Adrenal gland (tissue), 12 donors: ENCODE measurements around the gene KCNF1. TPM values are rescaled to one million over a fixed set of nuclear protein-coding genes. Genes with fewer than 3 reads are reported as not detected.

Source experiments
- DNase-seq, 7 donors: peaks; one replicate each; pipeline ENCODE4 v3.0.0-alpha.2; 2019 to 2020
- H3K27ac ChIP-seq, 5 donors: fragments of 200-600 bp; sonication (generic) in 4 of 5; 1 replicate in 3 of 5; 2 replicates in 2 of 5; pipeline versions ENCODE4 v1.5.1 to v1.8.0; 2016 to 2020; ENCODE audit warnings: mild to moderate bottlenecking in 1 of 5
- H3K27me3 ChIP-seq: fragments of 200-600 bp; 2 replicates; pipeline ENCODE4 v1.8.0; 2021
- H3K36me3 ChIP-seq, 2 donors: fragments of 200-600 bp; replicated peaks in 1 of 2; 1 replicate in 1 of 2; 2 replicates in 1 of 2; pipeline versions ENCODE4 v1.5.1 to v1.8.0; 2018 to 2022
- H3K4me1 ChIP-seq, 2 donors: fragments of 200-600 bp; replicated peaks in 1 of 2; 1 replicate in 1 of 2; 2 replicates in 1 of 2; pipeline versions ENCODE4 v1.5.1 to v1.8.0; 2018 to 2021
- H3K4me3 ChIP-seq, 4 donors: fragments of 200-600 bp; sonication (generic) in 3 of 4; one replicate each; pipeline ENCODE4 v1.5.1; 2016 to 2018
- H3K9me3 ChIP-seq, 3 donors: fragments of 200-600 bp; sonication (generic) in 1 of 3; replicated peaks in 1 of 3; 1 replicate in 2 of 3; 2 replicates in 1 of 3; pipeline versions ENCODE4 v1.5.1 to v1.8.0; 2016 to 2021
- CTCF ChIP-seq, 6 experiments: fragments of 450-650 bp in 4 of 6; fragments of 200-600 bp in 2 of 6; sonication (generic) in 1 of 6; IDR thresholded peaks; 1 replicate in 5 of 6; 2 replicates in 1 of 6; pipeline versions ENCODE4 v1.5.1 to v1.8.0; 2016 to 2021; ENCODE audit warnings: antibody characterized with exemption in 6 of 6, mild to moderate bottlenecking in 2 of 6, moderate library complexity in 1 of 6
- POLR2A ChIP-seq, 2 donors: fragments of 450-650 bp; IDR thresholded peaks; one replicate each; pipeline ENCODE4 v1.6.1; 2017; ENCODE audit warnings: antibody characterized with exemption in 2 of 2, mild to moderate bottlenecking in 2 of 2, moderate library complexity in 1 of 2
- whole genome bisulfite sequencing, 4 donors: extraction: QIAGEN DNeasy Blood & Tissue Kit in 2 of 4; methylation state at CpG; one replicate each; pipeline versions ENCODE4 v1.1.5 to v1.1.7; 2013 to 2017; 5-methylcytosine and 5-hydroxymethylcytosine counted together
- intact Hi-C, 2 donors: fragments of 100-400 bp; cut with DNase I; formaldehyde crosslinking; loops; one replicate each; pipeline versions ENCODE4 v1.14.1 to v1.15.0; 2022 to 2023
- polyA plus RNA-seq, 3 donors: library from polyadenylated mRNA; stranded (reverse); fragments of 200-250 nt in 2 of 3; fragments of 350-450 nt in 1 of 3; fragmentation: Illumina TruSeq in 1 of 3; extraction: RNeasy Lipid Tissue Mini Kit (QIAGEN cat#74804) in 1 of 3; gene quantifications; one replicate each; pipeline ENCODE4 v1.2.3, GENCODE V29; 2013 to 2014
- total RNA-seq, 9 donors: library from RNA; depleted of rRNA in 4 of 9; stranded (reverse); fragments of >200 nt in 4 of 9; fragments of 120-200 nt in 1 of 9; fragmentation: NEBNext Ultra II Directional in 1 of 9; extraction: Animal tissue kit (Norgen Biotek cat#: 25700) in 1 of 9; gene quantifications; one replicate each; pipeline versions ENCODE4 v1.1.0 to v1.2.4, GENCODE V29; 2013 to 2023
- donor health status: healthy with polysubstance abuse.
- donor health status: Bipolar disorder and iron deficiency.
- donor health status: DM: yes; HTN: yes; CAD: no.
- donor health status: DM: no; HTN: no; CAD: no.
- donor health status: DM: no; HTN: no; CAD: no.
- donor health status: DM: yes; HTN: yes; CAD: no.

KCNF1 gene
- total and polyA plus RNA-seq, 12 donors, result 0.03 to 1.1 (median 0.15) TPM; not detected in 8

DNA sequence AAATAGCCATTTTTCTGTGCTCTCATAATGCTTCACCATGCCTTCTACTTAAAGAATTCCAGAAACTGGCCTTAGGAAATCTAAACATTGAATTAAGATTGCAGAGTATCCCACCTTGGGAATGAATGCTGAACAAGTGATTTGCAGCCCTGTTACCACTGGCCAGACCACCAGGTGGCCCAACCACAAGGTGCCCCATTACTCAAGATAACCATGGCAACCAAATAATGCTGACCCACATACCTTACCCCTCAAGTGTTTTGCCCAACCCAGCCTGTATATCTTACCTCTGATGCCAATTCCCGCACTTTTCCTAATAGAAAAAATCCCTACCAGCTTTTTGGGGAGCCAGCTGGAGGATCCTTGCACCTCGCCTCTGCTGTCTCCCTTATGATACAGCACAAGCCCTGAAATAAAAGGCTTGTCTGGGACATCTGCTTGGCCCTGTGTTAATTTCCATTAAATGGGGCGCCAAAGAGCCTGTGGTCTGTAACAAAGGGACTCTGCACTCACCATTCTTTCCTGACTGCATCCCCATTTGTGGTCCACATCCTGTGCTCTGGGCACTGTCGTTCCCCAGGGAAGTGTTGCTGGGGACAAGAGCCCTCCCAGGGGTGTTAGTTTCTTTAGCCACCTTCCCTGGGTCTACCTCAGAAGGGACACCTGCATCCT lies 17.3 kb upstream of the KCNF1 start:
- no peak overlapping the region for H3K27ac ChIP-seq
- no peaks in the 10 kb centered on the region for H3K9me3 ChIP-seq
- no peaks in the 10 kb centered on the region for H3K4me1 ChIP-seq
- no peak overlapping the region for H3K4me3 ChIP-seq
- H3K36me3 ChIP-seq, result no peaks in the 10 kb centered on the region
- WGBS, 4 donors, result 63 to 78% (median 77%) methylated on average over 4 of the region's 4 CpGs
- intact Hi-C loops, result no loop called here
- DNase-seq, result peak in 1 of 7 donors; percentile 0
- H3K27me3 ChIP-seq, result no peaks in the 10 kb centered on the region
- no peak for TF ChIP-seq POLR2A (IDR thresholded peaks at IDR 0.05)
- no peak for TF ChIP-seq CTCF (IDR thresholded peaks at IDR 0.05)

DNA sequence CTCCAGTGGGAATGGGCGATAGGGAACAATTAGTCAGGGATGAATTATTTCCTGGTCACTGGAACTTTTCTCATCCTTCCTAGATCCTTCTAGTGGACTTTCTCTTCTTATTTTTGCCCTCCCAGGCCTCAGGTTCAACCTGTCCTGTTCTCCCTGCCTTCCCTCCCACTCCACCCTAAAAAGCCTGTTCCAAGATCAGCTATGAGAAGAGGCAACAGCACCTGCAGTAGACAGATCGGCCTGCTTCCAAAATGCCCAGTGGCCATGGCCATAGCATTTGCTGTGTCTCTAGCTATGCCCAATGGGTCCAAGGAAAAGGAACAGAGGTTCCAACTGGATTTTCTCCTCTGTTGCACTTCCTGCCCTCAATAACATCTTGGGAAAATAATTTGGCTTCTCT lies 16.5 kb upstream of the KCNF1 start:
- no peak for DNase-seq
- H3K4me1 ChIP-seq, result no peaks in the 10 kb centered on the region
- H3K27ac ChIP-seq, result no peak overlapping the region
- H3K4me3 ChIP-seq, result no peak overlapping the region
- intact Hi-C loops, result no loop called here
- no peaks in the 10 kb centered on the region for H3K36me3 ChIP-seq
- H3K9me3 ChIP-seq, result no peaks in the 10 kb centered on the region
- 85 to 92% (median 86%) methylated on average over 2 of the region's 2 CpGs for WGBS, 4 donors
- no peaks in the 10 kb centered on the region for H3K27me3 ChIP-seq
- no peak for TF ChIP-seq POLR2A (IDR thresholded peaks at IDR 0.05)

DNA sequence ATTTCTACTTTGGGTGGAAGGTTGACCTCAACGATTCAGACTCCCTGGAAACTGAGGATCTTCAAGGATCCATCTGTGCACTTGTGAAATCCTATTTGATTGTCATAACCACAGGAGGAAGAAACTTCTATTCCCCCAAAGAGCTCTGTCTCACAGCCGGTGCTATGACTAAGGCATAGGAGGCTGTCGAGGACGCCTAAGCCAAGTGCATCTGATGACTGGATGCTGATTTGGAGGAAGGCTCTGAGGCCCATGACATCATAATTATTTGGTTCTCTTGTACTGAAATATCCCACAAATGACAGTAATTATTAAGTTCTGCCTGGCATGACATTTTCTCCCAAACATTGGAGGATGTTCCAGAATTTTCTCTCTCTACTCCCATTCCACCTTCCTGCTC lies 13.8 kb upstream of the KCNF1 start:
- DNase-seq, result no peak
- TF ChIP-seq POLR2A (IDR thresholded peaks at IDR 0.05) (no peak), CTCF (IDR thresholded peaks at IDR 0.05) (no peak)
- H3K4me3 ChIP-seq, result no peak overlapping the region
- WGBS, 4 donors, result 82 to 88% (median 86%) methylated on average over 3 to 4 of the region's 4 CpGs
- intact Hi-C loops, result no loop called here
- H3K36me3 ChIP-seq, result no peaks in the 10 kb centered on the region
- no peaks in the 10 kb centered on the region for H3K9me3 ChIP-seq
- no peak overlapping the region for H3K27ac ChIP-seq
- H3K27me3 ChIP-seq, result no peaks in the 10 kb centered on the region
- H3K4me1 ChIP-seq, result no peaks in the 10 kb centered on the region

DNA sequence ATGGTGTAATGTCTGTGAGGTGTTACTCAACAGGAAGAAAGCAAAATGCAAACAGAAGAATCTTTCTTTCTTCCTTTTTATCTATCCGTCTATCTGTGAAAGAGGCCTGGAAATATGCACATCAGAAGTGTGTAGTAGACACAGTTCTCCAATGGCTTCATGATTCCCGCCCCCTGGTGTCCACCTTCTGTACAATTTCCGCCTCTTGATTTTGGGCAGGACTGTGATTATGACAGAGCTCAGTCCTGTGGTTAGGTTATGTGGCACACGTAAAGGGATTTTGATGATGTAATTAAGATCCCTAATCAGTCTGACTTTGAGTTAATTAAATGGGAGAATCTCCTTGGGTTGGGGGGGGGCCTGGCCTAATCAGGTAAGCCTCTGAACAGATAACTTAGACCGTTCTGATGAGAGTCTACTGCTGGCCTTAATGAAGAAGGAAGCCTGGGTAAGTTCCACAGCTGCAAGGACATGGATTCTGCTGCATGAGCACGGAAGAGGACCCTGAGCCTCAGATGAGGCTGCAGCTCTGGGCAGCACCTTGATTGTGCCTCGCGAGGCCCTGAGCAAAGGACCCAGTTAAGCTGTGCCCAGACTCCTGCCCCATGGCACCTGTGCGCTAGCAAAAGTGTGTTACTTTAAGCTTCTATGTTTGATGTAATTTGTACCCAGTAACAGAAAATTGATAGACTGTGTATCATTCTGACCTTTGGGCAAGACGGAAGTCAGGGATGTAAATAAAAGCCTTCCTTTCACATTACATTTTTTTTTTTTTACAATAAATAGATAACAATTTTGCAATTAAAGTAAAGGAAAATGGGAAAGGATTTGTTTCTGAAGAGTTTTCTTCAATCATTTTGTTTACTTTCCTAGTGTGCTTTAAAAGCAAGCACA lies 11.3 kb upstream of the KCNF1 start:
- TF ChIP-seq CTCF (IDR thresholded peaks at IDR 0.05) (no peak), POLR2A (IDR thresholded peaks at IDR 0.05) (no peak)
- WGBS, 4 donors, result 85 to 87% (median 87%) methylated on average over 10 of the region's 10 CpGs

More for the DNA sequence above, 11.3 kb upstream of the KCNF1 start:
- intact Hi-C loops, result no loop called here
- H3K9me3 ChIP-seq, result no peaks in the 10 kb centered on the region
- DNase-seq, result no peak
- H3K27me3 ChIP-seq, result no peaks in the 10 kb centered on the region
- H3K36me3 ChIP-seq, result no peaks in the 10 kb centered on the region
- H3K4me1 ChIP-seq, result no peaks in the 10 kb centered on the region
- no peak overlapping the region for H3K27ac ChIP-seq
- no peak overlapping the region for H3K4me3 ChIP-seq
